BE2C (cell line): ENCODE measurements around the gene VCAN.

ENCODE experiments used
- DNase-seq: peaks from one replicate; pipeline ENCODE4 v3.0.0-alpha.2; 2020
- H3K27me3 ChIP-seq: fragments of 250-450 bp; sonication (Bioruptor Pico); 2 replicates; pipeline ENCODE4 v1.5.1; 2020; ENCODE audit warnings: mild to moderate bottlenecking
- H3K36me3 ChIP-seq: fragments of 250-450 bp; sonication (Bioruptor Pico); 2 replicates; pipeline ENCODE4 v1.5.1; 2020; ENCODE audit warnings: mild to moderate bottlenecking
- H3K4me1 ChIP-seq: fragments of 250-450 bp; sonication (Bioruptor Pico); 2 replicates; pipeline ENCODE4 v1.5.1; 2020
- H3K4me3 ChIP-seq: 2 replicates; pipeline ENCODE4 v1.5.1; 2011; ENCODE audit warnings: low read depth, low read length
- H3K9me3 ChIP-seq: fragments of 250-450 bp; sonication (Bioruptor Pico); 2 replicates; pipeline ENCODE4 v1.5.1; 2020
- TF ChIP-seq, protein P1 (sequence below): IDR thresholded peaks from 2 replicates; pipeline ENCODE4 v1.5.1; 2012; ENCODE audit warnings: mild to moderate bottlenecking, low read depth, low read length

VCAN gene

GRCh38 chr5:83556190-83556589 lies 84.6 kb downstream of the VCAN start:
- TF ChIP-seq, protein P1, sequence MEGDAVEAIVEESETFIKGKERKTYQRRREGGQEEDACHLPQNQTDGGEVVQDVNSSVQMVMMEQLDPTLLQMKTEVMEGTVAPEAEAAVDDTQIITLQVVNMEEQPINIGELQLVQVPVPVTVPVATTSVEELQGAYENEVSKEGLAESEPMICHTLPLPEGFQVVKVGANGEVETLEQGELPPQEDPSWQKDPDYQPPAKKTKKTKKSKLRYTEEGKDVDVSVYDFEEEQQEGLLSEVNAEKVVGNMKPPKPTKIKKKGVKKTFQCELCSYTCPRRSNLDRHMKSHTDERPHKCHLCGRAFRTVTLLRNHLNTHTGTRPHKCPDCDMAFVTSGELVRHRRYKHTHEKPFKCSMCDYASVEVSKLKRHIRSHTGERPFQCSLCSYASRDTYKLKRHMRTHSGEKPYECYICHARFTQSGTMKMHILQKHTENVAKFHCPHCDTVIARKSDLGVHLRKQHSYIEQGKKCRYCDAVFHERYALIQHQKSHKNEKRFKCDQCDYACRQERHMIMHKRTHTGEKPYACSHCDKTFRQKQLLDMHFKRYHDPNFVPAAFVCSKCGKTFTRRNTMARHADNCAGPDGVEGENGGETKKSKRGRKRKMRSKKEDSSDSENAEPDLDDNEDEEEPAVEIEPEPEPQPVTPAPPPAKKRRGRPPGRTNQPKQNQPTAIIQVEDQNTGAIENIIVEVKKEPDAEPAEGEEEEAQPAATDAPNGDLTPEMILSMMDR, result no peak
- H3K4me3 ChIP-seq, result no peak overlapping the region
- H3K9me3 ChIP-seq, result no peaks in the 10 kb centered on the region
- no peaks in the 10 kb centered on the region for H3K27me3 ChIP-seq
- no peak for DNase-seq
- no peaks in the 10 kb centered on the region for H3K36me3 ChIP-seq
- H3K4me1 ChIP-seq, result peaks cover 8% of the 10 kb centered on the region; the same call in 1 of the 2 replicates

DNA sequence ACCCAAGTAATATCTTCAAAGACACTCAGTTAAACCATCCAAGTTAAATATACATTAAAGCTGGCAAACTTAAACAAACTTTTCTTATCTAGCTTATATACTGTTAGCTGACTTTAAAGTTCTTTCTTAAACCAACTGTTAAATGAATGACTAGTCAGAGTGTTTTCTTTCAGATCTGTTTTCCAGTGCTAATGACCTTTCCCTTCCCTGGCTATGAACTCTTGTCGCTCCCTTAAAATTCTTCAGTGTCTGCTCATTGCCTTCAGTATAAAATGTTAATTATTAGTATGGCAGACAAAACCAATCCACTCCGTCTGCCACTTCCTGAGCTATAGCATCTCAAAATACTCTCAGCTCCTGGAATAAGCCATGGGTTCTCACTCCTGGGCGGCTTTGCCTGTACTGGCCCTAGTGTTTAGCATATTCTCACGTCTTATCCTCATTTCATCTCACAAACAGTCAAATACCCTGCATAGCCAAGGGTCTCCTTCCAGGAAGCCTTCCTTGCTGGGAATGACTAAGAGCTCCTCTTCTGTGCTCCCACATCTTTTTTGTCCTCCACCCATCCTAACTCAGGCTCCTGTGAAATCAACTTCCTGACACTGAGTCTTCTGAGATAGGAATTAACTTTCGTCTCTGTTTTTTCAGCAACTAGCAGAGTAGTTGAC lies 87.7 kb downstream of the VCAN start:
- DNase-seq, result no peak

GRCh38 chr5:83562071-83562606 lies 90.6 kb downstream of the VCAN start:
- H3K27me3 ChIP-seq, result no peaks in the 10 kb centered on the region
- TF ChIP-seq, protein P1, result no peak
- DNase-seq, result no peak
- H3K9me3 ChIP-seq, result no peaks in the 10 kb centered on the region
- no peaks in the 10 kb centered on the region for H3K4me1 ChIP-seq
- H3K4me3 ChIP-seq, result no peak overlapping the region
- no peaks in the 10 kb centered on the region for H3K36me3 ChIP-seq

More for the DNA sequence above, 87.7 kb downstream of the VCAN start:
- Histone ChIP-seq H3K9me3 (no peaks in the 10 kb centered on the region), H3K36me3 (no peaks in the 10 kb centered on the region), H3K27me3 (no peaks in the 10 kb centered on the region), H3K4me3 (no peak overlapping the region), H3K4me1 (peaks cover 8% of the 10 kb centered on the region; the same call in 1 of the 2 replicates)
- TF ChIP-seq, protein P1, result no peak

DNA sequence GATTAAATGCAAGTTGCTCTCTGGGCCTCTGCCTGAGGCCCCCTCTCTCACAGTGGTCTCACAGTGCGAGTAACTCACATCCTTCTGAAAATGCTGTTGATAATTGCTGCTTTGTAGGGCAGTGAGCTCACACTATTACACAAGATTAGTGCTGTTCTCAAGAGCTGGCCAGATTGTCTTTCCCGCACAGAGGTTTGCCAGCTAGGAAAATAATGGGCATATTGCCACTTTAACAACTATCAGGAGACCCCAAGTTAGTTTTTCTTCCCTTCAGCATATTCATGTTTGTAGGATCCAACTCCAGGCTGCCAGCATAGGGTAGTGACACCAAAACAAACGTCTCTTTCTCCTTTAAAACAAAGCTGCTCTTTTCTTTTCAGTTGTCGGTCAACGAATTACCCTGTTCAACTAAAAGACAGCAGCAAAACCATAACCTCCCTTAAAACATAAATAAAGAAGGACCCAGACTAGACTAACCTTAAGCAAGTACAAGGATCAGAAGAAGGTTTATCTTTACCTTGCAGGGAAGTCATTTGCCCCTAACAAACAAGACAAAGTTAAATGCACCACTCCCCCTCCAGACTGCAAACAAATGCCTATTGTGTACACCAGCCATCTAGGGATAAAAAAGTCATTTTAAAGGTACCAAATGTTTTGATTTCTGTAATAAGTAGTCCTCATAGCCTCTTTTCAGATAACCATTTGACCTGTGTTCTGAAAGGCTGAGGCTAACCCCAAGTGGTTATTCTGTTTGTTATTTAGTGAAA lies 91.4 kb downstream of the VCAN start:
- H3K4me1 ChIP-seq, result no peaks in the 10 kb centered on the region
- no peak for DNase-seq
- no peaks in the 10 kb centered on the region for H3K9me3 ChIP-seq
- TF ChIP-seq, protein P1, result no peak
- no peaks in the 10 kb centered on the region for H3K36me3 ChIP-seq
- no peaks in the 10 kb centered on the region for H3K27me3 ChIP-seq
- H3K4me3 ChIP-seq, result no peak overlapping the region

GRCh38 chr5:83563631-83564030 lies 92.1 kb downstream of the VCAN start:
- H3K36me3 ChIP-seq, result no peaks in the 10 kb centered on the region
- H3K4me1 ChIP-seq, result no peaks in the 10 kb centered on the region
- H3K27me3 ChIP-seq, result no peaks in the 10 kb centered on the region
- H3K9me3 ChIP-seq, result no peaks in the 10 kb centered on the region
- H3K4me3 ChIP-seq, result no peak overlapping the region
- DNase-seq, result no peak
- TF ChIP-seq, protein P1, result no peak
